Measurements from ENCODE around the gene GSK3A.

The GSK3A gene

GRCh38 chr19:42248270-42249148, 6.1 kb upstream of the GSK3A start:
- no peak overlapping the region for H4K12ac ChIP-seq (ENCODE audit: low read depth, low read length)
- H3K4me3 ChIP-seq (ENCODE audit: low read depth, low read length), result no peak overlapping the region
- H3K14ac ChIP-seq (ENCODE audit: low read length), result no peak overlapping the region
- peaks cover 37 to 41% of the 10 kb centered on the region in 2 experiments for H3K36me3 ChIP-seq (ENCODE audit: control insufficient read depth in 1 of 2, insufficient read depth in 2 of 2, low read length in 2 of 2)
- H3K4ac ChIP-seq (ENCODE audit: low read depth, low read length), result no peak overlapping the region
- no peaks in the 10 kb centered on the region for H3K27me3 ChIP-seq (ENCODE audit: insufficient read depth, low read length)
- H4K8ac ChIP-seq (ENCODE audit: low read depth, low read length), result no peak overlapping the region
- H3K18ac ChIP-seq (ENCODE audit: low read length), result peak overlapping the region; percentile 38
- H3K23ac ChIP-seq (ENCODE audit: low read length), result no peak overlapping the region
- no peak overlapping the region for H3K9ac ChIP-seq (ENCODE audit: low read length)
- no peak overlapping the region for H2AFZ ChIP-seq (ENCODE audit: insufficient read depth, low read length, poor library complexity)
- H2BK12ac ChIP-seq (ENCODE audit: low read length), result no peak overlapping the region
- no peak overlapping the region for H2BK5ac ChIP-seq (ENCODE audit: low read depth, low read length, poor library complexity)
- no peak overlapping the region for H3K27ac ChIP-seq (ENCODE audit: low read depth, low read length)
- no peaks in the 10 kb centered on the region for H3K9me3 ChIP-seq (ENCODE audit: insufficient read depth, low read depth, low read length)
- peaks cover 19% of the 10 kb centered on the region for H3K79me2 ChIP-seq (ENCODE audit: control insufficient read depth, insufficient read depth, low read length, poor library complexity)
- no peak overlapping the region for H2AK5ac ChIP-seq (ENCODE audit: low read length)
- H2BK120ac ChIP-seq (ENCODE audit: insufficient read depth, low read length, poor library complexity), result no peak overlapping the region
- no CpG with 5 or more reads among the region's 41 CpGs for WGBS (ENCODE audit: extremely low coverage, insufficient coverage, insufficient read length)
- no peak overlapping the region for H4K91ac ChIP-seq (ENCODE audit: low read depth, low read length)
- peaks cover 18% of the 10 kb centered on the region for H3K79me1 ChIP-seq (ENCODE audit: low read length)
- peaks cover 27 to 30% of the 10 kb centered on the region in 2 experiments for H3K4me1 ChIP-seq (ENCODE audit: control insufficient read depth in 1 of 2, insufficient read depth in 2 of 2, low read length in 2 of 2)
- no peak overlapping the region for H3K4me2 ChIP-seq (ENCODE audit: low read length)
- DNase-seq, result no peak

GRCh38 chr19:42247640-42248199, 5.3 kb upstream of the GSK3A start:
- DNase-seq, result no peak

GRCh38 chr19:42246922-42247639, 4.7 kb upstream of the GSK3A start:
- no peak overlapping the region for H2BK5ac ChIP-seq (ENCODE audit: low read depth, low read length, poor library complexity)
- no peaks in the 10 kb centered on the region for H3K9me3 ChIP-seq (ENCODE audit: insufficient read depth, low read depth, low read length)
- no peak overlapping the region for H3K14ac ChIP-seq (ENCODE audit: low read length)
- H3K4me3 ChIP-seq (ENCODE audit: low read depth, low read length), result no peak overlapping the region
- no peak overlapping the region for H2BK120ac ChIP-seq (ENCODE audit: insufficient read depth, low read length, poor library complexity)
- peaks cover 35 to 37% of the 10 kb centered on the region in 2 experiments for H3K36me3 ChIP-seq (ENCODE audit: control insufficient read depth in 1 of 2, insufficient read depth in 2 of 2, low read length in 2 of 2)
- no peak overlapping the region for H2BK12ac ChIP-seq (ENCODE audit: low read length)
- no peak overlapping the region for H3K27ac ChIP-seq (ENCODE audit: low read depth, low read length)
- peaks cover 8% of the 10 kb centered on the region for H3K79me2 ChIP-seq (ENCODE audit: control insufficient read depth, insufficient read depth, low read length, poor library complexity)
- no peak overlapping the region for H3K4me2 ChIP-seq (ENCODE audit: low read length)
- H2AFZ ChIP-seq (ENCODE audit: insufficient read depth, low read length, poor library complexity), result no peak overlapping the region
- no peak overlapping the region for H3K9ac ChIP-seq (ENCODE audit: low read length)
- H3K27me3 ChIP-seq (ENCODE audit: insufficient read depth, low read length), result no peaks in the 10 kb centered on the region
- no CpG with 5 or more reads among the region's 7 CpGs for WGBS (ENCODE audit: extremely low coverage, insufficient coverage, insufficient read length)
- no peak for DNase-seq
- H4K8ac ChIP-seq (ENCODE audit: low read depth, low read length), result no peak overlapping the region
- H3K23ac ChIP-seq (ENCODE audit: low read length), result no peak overlapping the region
- H3K4me1 ChIP-seq (ENCODE audit: control insufficient read depth in 1 of 2, insufficient read depth in 2 of 2, low read length in 2 of 2), result peaks cover 20 to 23% of the 10 kb centered on the region in 2 experiments
- no peak overlapping the region for H3K18ac ChIP-seq (ENCODE audit: low read length)
- H3K4ac ChIP-seq (ENCODE audit: low read depth, low read length), result no peak overlapping the region
- no peak overlapping the region for H2AK5ac ChIP-seq (ENCODE audit: low read length)
- H4K12ac ChIP-seq (ENCODE audit: low read depth, low read length), result peak overlapping the region; percentile 40
- H3K79me1 ChIP-seq (ENCODE audit: low read length), result peaks cover 14% of the 10 kb centered on the region
- no peak overlapping the region for H4K91ac ChIP-seq (ENCODE audit: low read depth, low read length)

More at GRCh38 chr19:42247640-42248199, 5.3 kb upstream of the GSK3A start:
- no peak overlapping the region for H3K4ac ChIP-seq (ENCODE audit: low read depth, low read length)
- H3K14ac ChIP-seq (ENCODE audit: low read length), result no peak overlapping the region
- H3K36me3 ChIP-seq (ENCODE audit: control insufficient read depth in 1 of 2, insufficient read depth in 2 of 2, low read length in 2 of 2), result peaks cover 37 to 38% of the 10 kb centered on the region in 2 experiments
- H2AFZ ChIP-seq (ENCODE audit: insufficient read depth, low read length, poor library complexity), result no peak overlapping the region
- H2BK120ac ChIP-seq (ENCODE audit: insufficient read depth, low read length, poor library complexity), result no peak overlapping the region
- H2BK5ac ChIP-seq (ENCODE audit: low read depth, low read length, poor library complexity), result no peak overlapping the region
- no peak overlapping the region for H3K4me2 ChIP-seq (ENCODE audit: low read length)
- peaks cover 25 to 28% of the 10 kb centered on the region in 2 experiments for H3K4me1 ChIP-seq (ENCODE audit: control insufficient read depth in 1 of 2, insufficient read depth in 2 of 2, low read length in 2 of 2)
- H3K9me3 ChIP-seq (ENCODE audit: insufficient read depth, low read depth, low read length), result no peaks in the 10 kb centered on the region
- no peak overlapping the region for H4K91ac ChIP-seq (ENCODE audit: low read depth, low read length)
- H3K9ac ChIP-seq (ENCODE audit: low read length), result no peak overlapping the region
- no peak overlapping the region for H2AK5ac ChIP-seq (ENCODE audit: low read length)
- no peaks in the 10 kb centered on the region for H3K27me3 ChIP-seq (ENCODE audit: insufficient read depth, low read length)
- no peak overlapping the region for H3K18ac ChIP-seq (ENCODE audit: low read length)
- H3K27ac ChIP-seq (ENCODE audit: low read depth, low read length), result no peak overlapping the region
- H3K79me1 ChIP-seq (ENCODE audit: low read length), result peaks cover 13% of the 10 kb centered on the region
- no peak overlapping the region for H3K23ac ChIP-seq (ENCODE audit: low read length)
- H4K12ac ChIP-seq (ENCODE audit: low read depth, low read length), result no peak overlapping the region
- no peak overlapping the region for H3K4me3 ChIP-seq (ENCODE audit: low read depth, low read length)
- no CpG with 5 or more reads among the region's 6 CpGs for WGBS (ENCODE audit: extremely low coverage, insufficient coverage, insufficient read length)
- peaks cover 11% of the 10 kb centered on the region for H3K79me2 ChIP-seq (ENCODE audit: control insufficient read depth, insufficient read depth, low read length, poor library complexity)
- H4K8ac ChIP-seq (ENCODE audit: low read depth, low read length), result no peak overlapping the region
- H2BK12ac ChIP-seq (ENCODE audit: low read length), result no peak overlapping the region

- H2AFZ ChIP-seq (ENCODE audit: insufficient read depth, low read length, poor library complexity), result no peak overlapping the region
- peaks cover 6% of the 10 kb centered on the region for H3K79me2 ChIP-seq (ENCODE audit: control insufficient read depth, insufficient read depth, low read length, poor library complexity)
- no peak overlapping the region for H3K4me2 ChIP-seq (ENCODE audit: low read length)
- peaks cover 33 to 37% of the 10 kb centered on the region in 2 experiments for H3K36me3 ChIP-seq (ENCODE audit: control insufficient read depth in 1 of 2, insufficient read depth in 2 of 2, low read length in 2 of 2)
- H2BK5ac ChIP-seq (ENCODE audit: low read depth, low read length, poor library complexity), result no peak overlapping the region
- H3K27me3 ChIP-seq (ENCODE audit: insufficient read depth, low read length), result no peaks in the 10 kb centered on the region
- H2BK12ac ChIP-seq (ENCODE audit: low read length), result no peak overlapping the region
- H3K4me1 ChIP-seq (ENCODE audit: control insufficient read depth in 1 of 2, insufficient read depth in 2 of 2, low read length in 2 of 2), result peaks cover 14 to 17% of the 10 kb centered on the region in 2 experiments
- no peaks in the 10 kb centered on the region for H3K9me3 ChIP-seq (ENCODE audit: insufficient read depth, low read depth, low read length)
- H2AK5ac ChIP-seq (ENCODE audit: low read length), result no peak overlapping the region
- no peak overlapping the region for H3K23ac ChIP-seq (ENCODE audit: low read length)
- no peak overlapping the region for H2BK120ac ChIP-seq (ENCODE audit: insufficient read depth, low read length, poor library complexity)
- H3K14ac ChIP-seq (ENCODE audit: low read length), result no peak overlapping the region
- no CpG with 5 or more reads among the region's 10 CpGs for WGBS (ENCODE audit: extremely low coverage, insufficient coverage, insufficient read length)
- no peak overlapping the region for H4K12ac ChIP-seq (ENCODE audit: low read depth, low read length)
- H3K4ac ChIP-seq (ENCODE audit: low read depth, low read length), result no peak overlapping the region
- peaks cover 17% of the 10 kb centered on the region for H3K79me1 ChIP-seq (ENCODE audit: low read length)
- H3K27ac ChIP-seq (ENCODE audit: low read depth, low read length), result no peak overlapping the region
- DNase-seq, result peak; percentile 41 to 56
- no peak overlapping the region for H4K91ac ChIP-seq (ENCODE audit: low read depth, low read length)
- H4K8ac ChIP-seq (ENCODE audit: low read depth, low read length), result no peak overlapping the region
- H3K9ac ChIP-seq (ENCODE audit: low read length), result no peak overlapping the region
- H3K4me3 ChIP-seq (ENCODE audit: low read depth, low read length), result no peak overlapping the region
- no peak overlapping the region for H3K18ac ChIP-seq (ENCODE audit: low read length)
Observed at GRCh38 chr19:42246143-42246921, 3.9 kb upstream of the GSK3A start.
